GM21717 (cell line): ENCODE data around the gene PCDH9.

ENCODE experiments used
- ATAC-seq: cut with Tn5 transposase; IDR thresholded peaks from one replicate; pipeline ENCODE4 v1.9.1; 2021; ENCODE audit warnings: mild to moderate bottlenecking, moderate library complexity; ENCODE audit not compliant: unreplicated experiment

PCDH9 gene

GRCh38 chr13:66992719-66993118 is 237.4 kb downstream of the PCDH9 start:
- no peak for ATAC-seq

GRCh38 chr13:66992183-66992582 is 238.0 kb downstream of the PCDH9 start:
- no peak for ATAC-seq

GRCh38 chr13:66984241-66984640 is 245.9 kb downstream of the PCDH9 start:
- no peak for ATAC-seq

- no peak for ATAC-seq
Observed at GRCh38 chr13:66981912-66982311, 248.2 kb downstream of the PCDH9 start.

GRCh38 chr13:66977161-66977560 is 253.0 kb downstream of the PCDH9 start:
- no peak for ATAC-seq

- ATAC-seq, result no peak
Observed at GRCh38 chr13:66974889-66975288, 255.2 kb downstream of the PCDH9 start.

- ATAC-seq, result no peak
Observed at GRCh38 chr13:66974174-66974573, 256.0 kb downstream of the PCDH9 start.

- ATAC-seq, result no peak
Observed at GRCh38 chr13:66972659-66973058, 257.5 kb downstream of the PCDH9 start.

GRCh38 chr13:66971004-66971403 is 259.1 kb downstream of the PCDH9 start:
- ATAC-seq, result no peak

- ATAC-seq, result no peak
Observed at GRCh38 chr13:66969291-66969690, 260.8 kb downstream of the PCDH9 start.

GRCh38 chr13:66967811-66968597 is 262.1 kb downstream of the PCDH9 start:
- no peak for ATAC-seq

- no peak for ATAC-seq
Observed at GRCh38 chr13:66965181-66965580, 265.0 kb downstream of the PCDH9 start.

GRCh38 chr13:66962953-66963352 is 267.2 kb downstream of the PCDH9 start:
- ATAC-seq, result no peak

GRCh38 chr13:66958611-66959010 is 271.5 kb downstream of the PCDH9 start:
- ATAC-seq, result no peak

GRCh38 chr13:66952507-66952906 is 277.6 kb downstream of the PCDH9 start:
- no peak for ATAC-seq

GRCh38 chr13:66951426-66951825 is 278.7 kb downstream of the PCDH9 start:
- no peak for ATAC-seq

GRCh38 chr13:66950666-66951065 is 279.5 kb downstream of the PCDH9 start:
- no peak for ATAC-seq

GRCh38 chr13:66948910-66949309 is 281.2 kb downstream of the PCDH9 start:
- no peak for ATAC-seq

- no peak for ATAC-seq
Observed at GRCh38 chr13:66943530-66943929, 286.6 kb downstream of the PCDH9 start.

GRCh38 chr13:66940113-66940512 is 290.0 kb downstream of the PCDH9 start:
- no peak for ATAC-seq

- no peak for ATAC-seq
Observed at GRCh38 chr13:66937423-66937822, 292.7 kb downstream of the PCDH9 start.

- ATAC-seq, result no peak
Observed at GRCh38 chr13:66933994-66934393, 296.1 kb downstream of the PCDH9 start.

GRCh38 chr13:66933527-66933926 is 296.6 kb downstream of the PCDH9 start:
- no peak for ATAC-seq
